HG03342 (cell line): ENCODE results near the gene PCK1.
"Not testable (repeated sequence)": the region's sequence is repeated elsewhere in the genome, so short reads cannot be mapped to it uniquely, and the experiment has no call there.

Experiments
- ATAC-seq: cut with Tn5 transposase; IDR thresholded peaks from one replicate; pipeline ENCODE4 v1.9.1; 2021; ENCODE audit warnings: mild to moderate bottlenecking, moderate library complexity; ENCODE audit not compliant: unreplicated experiment

The PCK1 gene

DNA sequence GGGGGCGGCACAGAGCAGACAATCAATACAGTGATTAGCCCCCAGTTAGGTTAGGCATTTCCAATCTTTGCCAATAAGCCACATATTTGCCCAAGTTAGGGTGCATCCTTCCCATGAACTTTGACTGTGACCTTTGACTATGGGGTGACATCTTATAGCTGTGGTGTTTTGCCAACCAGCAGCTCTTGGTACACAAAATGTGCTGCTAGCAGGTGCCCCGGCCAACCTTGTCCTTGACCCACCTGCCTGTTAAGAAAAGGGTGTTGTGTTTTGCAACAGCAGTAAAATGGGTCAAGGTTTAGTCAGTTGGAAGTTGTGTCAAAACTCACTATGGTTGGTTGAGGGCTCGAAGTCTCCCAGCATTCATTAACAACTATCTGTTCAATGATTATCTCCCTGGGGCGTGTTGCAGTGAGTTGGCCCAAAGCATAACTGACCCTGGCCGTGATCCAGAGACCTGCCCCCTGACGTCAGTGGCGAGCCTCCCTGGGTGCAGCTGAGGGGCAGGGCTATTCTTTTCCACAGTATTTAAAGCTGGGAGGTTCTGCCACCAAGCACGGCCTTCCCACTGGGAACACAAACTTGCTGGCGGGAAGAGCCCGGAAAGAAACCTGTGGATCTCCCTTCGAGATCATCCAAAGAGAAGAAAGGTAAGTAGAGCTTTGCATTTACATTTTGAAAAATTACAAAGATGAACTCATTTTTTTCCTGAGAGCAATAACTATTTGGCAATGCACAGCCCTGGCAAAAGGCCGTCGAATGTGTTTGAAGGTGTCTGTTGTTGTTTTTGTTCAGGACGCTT, at the start of gene PCK1:
Gene PCK1 (plus strand): TSS at position 557 of the 802 bp plus-strand sequence. CDS start 302 bp downstream, outside the sequence.
- no peak for ATAC-seq

DNA sequence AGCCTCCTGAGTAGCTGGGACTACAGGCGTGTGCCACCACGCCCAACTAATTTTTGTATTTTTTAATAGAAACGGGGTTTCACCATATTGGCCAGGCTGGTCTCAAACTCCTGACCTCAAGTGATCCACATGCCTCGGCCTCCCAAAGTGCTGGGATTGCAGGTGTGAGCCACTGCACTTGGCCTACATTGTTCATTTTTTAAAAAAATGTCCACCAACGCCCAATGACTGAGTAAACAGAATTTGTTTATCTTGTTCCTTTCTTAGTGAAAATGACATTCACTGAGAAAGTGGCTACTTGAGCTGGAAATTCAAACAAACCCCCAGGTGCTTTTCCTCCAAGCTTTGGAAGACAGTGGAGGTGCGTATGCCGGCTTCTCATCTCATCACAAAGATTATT, 49.2 kb upstream of the PCK1 start:
- not testable (repeated sequence) for ATAC-seq

DNA sequence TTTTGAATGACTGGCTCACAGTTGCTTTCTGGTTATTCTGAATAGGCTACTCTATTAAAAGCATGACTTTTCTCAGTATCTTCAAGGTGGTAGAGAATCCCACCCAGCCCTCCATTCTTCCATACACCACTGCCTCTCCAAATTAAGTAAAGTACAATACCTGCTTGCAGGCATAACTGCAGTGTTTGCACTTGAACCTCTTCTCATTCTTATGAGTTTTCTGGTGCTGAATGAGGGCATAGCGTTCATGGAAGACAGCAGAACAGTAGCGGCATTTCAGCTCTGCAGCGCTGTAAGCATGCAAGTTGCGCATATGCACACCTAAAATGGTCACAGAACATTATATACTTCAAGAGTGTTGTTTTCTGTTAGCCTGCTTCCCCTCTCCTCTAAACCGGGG, 48.5 kb upstream of the PCK1 start:
- ATAC-seq = no peak

DNA sequence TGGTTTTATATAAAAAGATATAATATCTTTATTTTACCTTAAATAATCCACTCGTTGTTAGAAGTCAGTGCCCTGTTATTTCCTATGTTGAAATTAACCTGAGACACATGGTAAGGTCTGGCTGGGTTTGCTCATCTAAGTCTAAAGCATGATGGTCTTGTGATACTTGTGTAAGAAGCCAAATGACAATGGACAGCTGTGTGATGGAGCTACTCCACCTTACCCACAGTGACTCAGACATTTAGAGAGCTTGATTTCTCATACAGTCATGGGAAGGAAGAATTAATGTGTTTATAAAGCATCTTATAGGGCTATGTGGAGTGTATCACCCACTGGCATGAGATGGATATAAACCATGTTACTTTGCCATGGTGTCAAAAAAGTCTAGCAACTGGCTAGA, 47.7 kb upstream of the PCK1 start:
- no peak for ATAC-seq

DNA sequence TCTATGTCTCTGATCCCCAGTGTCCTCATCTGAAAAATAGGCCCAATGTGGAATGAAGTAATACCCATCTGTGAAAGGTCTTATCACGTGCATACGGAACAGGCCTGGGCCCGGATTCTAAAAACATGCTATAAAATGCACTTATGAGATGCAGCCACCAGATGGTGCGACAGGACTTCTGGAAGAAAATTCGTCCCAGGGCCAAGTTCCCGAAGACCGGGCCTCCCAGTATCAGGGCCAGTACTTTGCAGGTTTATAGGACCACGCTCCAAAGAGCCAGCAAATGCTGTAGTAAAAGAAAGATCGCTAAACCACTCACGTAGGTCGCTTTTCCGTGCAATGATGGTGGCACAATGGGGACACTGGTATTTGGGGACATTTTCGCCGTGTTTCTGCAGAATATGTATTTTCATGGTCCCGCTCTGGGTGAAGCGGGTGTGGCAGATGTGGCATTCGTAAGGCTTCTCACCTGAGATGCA, 46.6 kb upstream of the PCK1 start:
- ATAC-seq = no peak

DNA sequence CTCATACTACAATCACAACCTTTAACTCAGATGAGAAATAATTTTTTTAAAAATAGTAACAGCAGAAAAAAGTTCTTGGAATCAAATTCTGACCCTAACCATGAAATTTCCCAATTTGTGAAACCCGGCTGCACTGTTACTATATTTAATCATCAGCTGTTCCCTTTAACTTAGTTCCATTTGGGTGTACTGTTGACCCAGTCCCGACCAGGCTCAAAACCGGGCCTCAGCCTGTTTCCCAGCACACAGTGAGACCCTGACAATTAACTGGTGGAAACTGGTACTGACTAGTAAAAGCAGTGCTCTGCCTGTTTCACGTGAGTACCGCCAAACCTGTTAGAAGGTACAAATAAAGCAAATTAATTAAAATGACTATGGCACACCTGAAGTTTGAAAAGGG, 43.0 kb upstream of the PCK1 start:
- ATAC-seq = no peak

DNA sequence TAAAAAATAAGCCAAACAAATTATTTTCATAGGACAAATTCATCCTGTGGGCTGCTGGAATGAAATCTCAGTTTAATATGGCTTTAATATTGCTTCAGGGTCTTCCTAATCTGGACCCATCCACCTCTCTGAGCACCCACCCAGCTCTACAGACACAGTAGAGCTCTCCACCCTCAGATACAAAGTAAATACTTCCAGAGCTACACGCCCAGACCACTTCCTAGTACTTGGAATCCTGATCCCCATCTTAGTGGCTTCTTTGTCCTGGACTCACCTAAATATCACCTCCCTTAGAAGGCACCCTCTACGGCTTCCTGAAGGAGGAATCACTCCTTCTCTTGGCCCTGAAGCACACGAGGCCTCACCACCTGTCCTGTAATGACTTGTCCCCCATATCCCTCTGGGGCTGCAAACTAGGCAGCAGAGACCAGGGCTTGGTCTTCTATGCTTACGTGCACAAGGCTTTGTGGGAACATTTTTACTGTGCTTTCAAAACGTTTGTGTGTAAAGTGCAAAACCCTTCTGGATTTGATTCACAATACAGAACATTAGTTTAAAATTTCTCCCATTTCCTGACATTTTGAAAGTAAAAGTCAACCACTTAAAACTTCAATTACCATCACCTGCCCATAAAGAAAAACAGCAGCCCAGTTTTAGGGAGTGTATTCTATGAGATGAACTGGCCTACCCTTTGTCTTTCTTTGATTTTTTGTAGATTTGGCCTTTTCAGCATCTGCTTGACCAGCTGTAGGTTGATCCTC, 38.4 kb upstream of the PCK1 start:
- ATAC-seq = no peak

DNA sequence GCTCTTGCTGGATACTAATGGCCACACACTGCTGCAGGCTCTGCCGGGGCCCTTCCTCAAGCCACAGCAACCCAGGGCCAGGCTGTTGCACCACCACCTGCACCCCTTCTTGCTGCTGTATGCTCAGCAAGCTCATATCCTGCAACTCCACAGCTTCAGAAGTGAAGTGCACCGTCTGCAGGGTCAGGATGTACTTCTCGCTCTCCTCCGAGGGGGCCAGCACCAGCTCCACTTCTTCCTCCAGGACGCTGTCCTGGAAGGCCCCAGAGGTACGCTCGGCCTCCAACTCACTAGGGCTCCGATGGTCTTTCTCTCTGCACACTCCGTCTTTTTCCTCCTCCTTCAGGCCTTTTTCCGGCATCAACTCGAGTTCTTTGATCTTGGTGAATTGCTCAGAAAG, 37.1 kb upstream of the PCK1 start:
- ATAC-seq = no peak

DNA sequence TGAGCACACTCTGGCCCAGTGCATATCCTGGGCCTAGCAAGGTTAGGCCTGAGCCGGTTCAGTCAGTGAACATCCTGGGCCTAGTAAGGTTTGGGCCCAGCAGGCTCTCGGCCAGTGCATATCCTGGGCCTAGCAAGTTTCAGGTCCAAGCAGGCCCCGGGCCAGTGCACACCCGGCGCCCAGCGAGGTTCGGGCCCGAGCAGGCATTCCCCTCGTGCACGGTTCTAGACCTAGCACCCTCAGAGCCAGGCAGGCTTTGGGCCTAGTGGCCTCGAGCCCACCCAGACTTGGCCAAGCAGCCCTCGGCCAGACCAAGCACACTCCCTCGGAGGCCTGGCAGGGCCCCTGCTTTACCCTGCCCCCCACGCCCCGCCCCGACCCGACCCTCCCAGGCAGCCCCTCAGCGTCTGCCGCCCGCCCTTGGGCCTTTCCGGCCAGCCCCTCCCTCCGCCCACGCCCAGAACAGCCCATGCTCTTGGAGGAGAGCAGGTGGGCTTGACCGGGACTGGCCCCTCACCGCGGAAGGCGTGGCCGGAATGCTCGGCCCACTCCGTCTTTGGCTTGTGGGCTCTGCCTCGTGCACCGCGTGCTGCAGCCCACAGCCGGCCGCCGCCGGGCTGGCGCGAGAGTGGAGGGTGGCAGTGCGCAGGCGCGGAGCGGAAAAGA, 36.3 kb upstream of the PCK1 start, which contains the start of gene CTCFL:
Gene CTCFL (minus strand): TSS at position 630 of the 666 bp plus-strand sequence. CDS start 935 bp downstream, outside the sequence.
- no peak for ATAC-seq

DNA sequence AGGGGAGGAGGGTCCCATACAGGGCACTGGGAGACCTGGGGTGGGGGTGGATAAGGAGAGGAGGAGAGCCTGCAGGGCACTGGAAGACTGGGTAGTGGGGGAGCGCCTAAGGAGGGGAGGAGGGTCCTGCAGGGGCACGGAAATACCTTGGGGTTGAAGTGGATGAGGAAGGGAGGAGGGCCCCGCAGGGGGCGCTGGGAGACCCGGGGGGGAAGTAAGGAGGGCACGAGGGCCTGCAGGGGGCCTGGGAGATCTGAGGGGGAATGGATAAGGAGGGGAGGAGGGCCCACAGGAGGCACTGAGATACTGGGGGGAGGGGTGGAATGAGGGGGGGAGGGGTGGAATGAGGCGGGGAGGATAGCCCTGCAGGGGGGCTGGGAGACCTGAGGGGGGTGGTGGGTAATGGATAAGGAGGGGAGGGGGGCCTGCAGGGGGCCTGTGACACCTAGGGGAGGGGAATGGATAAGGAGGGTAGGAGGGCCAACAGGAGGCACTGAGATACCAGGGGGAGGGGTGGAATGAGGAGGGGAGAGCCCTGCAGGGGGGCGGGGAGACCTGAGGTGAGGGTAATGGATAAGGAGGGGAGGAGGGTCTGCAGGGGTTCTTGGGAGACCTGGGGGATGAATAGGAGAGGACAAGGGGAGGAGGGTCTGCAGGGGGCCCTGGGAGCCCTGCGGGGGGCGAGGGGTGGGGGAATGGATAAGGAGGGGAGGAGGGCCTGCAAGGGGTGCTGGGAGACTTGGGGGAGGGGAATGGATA, 35.4 kb upstream of the PCK1 start:
- ATAC-seq = no peak

DNA sequence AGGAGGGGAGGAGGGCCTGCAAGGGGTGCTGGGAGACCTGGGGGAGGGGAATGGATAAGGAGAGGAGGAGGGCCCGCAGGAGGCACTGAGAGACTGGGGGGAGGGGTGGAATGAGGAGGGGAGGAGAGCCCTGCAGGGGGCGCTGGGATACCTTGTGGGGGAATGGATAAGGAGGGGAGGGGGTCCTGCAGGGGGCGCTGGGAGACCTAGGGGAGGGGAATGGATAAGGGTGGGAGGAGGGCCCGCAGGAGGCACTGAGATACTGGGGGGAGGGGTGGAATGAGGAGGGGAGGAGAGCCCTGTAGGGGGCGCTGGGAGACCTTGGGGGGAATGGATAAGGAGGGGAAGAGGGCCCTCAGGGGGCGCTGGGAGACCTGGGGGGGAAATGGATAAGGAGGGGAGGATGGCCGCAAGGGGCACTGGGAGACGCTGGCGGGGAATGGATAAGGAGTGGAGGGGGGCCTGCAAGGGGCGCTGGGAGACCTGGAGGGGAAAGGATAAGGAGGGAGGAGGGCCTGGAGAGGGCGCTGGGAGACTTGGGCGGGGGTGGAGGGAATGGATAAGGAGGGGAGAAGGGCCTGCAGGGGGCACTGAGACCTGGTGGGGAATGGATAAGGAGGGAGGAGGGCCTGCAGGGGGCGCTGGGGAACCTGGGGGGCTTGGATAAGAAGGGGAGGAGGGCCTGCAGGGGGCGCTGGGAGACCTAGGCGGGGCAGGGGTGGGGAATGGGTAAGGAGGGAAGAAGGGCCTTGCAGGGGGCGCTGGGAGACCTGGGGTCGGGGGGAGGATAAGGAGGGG, 34.6 kb upstream of the PCK1 start:
- no peak for ATAC-seq

DNA sequence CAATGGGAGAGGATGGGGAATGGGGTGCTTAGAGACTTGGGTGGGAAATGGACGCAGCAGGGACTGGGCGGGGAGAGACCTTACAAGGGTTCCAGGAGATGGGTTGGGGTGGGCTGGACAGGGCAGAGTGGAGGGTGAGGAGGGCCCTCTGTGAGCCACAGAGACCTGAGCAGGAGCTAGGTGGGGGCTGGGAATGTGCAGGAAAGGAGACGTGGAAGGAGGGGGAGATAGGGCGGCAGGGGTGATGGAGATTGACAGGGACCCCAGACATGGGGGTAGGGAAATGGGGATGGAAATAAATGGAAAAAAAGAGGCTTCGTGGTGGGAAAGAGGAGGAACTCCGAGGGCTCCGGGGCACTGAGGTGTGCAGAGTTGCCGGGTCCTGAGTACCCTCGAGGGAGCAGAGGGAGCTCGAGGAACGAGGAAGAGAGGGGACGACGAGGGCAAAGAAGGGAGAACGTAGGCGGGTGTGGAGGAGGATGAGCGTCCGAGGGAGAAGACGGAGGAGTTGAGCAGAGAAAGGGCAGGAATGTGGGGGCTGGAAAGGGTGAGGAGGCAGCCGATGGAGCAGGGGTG, 33.9 kb upstream of the PCK1 start:
- no peak for ATAC-seq

DNA sequence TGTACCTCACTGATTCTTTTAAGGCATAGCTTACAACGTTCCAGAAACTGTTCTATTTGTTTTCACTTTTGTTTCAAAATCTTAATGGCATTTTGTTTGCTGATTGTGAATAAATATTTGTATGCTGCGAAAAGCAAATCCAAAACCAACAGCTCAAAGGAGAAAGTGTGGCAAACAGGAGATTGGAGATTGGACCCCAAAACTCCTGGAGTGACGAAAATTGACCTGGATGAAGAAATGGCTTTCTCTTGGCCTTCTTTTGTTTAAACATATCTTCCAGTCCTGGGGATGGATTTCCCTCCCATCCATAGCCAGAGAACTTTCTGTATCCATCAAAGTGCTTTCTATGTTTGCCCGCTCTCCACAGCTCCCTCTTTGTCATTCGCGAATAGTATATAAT, 33.2 kb upstream of the PCK1 start:
- no peak for ATAC-seq

DNA sequence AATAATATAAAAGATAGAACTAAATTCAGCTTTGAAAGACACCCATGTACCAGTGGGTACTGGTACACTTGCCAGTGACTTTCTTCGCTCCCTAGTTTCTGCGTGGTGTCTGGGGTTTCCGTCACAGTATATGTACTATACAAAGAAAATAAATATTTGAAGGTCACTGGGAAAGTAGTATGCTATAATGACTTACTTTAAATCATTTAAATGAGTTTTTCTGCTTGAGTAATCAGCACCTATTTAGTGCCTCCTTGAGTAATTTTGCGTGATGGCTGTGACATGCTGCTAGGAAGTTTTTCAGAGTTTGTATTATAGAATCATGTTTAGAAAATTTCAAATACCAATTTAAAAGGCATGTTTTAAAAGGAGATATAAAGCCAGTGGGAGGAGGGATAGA, 32.8 kb upstream of the PCK1 start:
- no peak for ATAC-seq

DNA sequence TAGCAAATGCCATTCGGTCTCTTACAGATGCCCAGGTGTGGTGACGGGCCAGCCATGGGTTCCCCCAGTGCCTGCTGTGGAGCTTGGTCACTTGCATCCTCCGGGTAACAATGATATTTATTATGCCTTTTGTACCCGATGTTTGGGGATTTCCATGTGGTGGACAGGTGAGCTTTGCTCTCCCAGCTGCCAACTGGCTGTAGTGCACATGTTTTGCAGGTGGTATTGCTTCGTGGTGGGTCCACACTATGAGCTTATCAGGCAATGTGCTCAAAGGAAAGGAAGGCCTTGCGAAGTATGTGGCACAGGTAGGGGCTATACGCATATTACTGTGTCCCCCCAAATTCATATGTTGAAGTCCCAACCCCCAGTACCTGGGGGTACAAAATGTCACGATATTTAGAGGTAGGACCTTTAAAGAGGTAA, 31.7 kb upstream of the PCK1 start:
- no peak for ATAC-seq

DNA sequence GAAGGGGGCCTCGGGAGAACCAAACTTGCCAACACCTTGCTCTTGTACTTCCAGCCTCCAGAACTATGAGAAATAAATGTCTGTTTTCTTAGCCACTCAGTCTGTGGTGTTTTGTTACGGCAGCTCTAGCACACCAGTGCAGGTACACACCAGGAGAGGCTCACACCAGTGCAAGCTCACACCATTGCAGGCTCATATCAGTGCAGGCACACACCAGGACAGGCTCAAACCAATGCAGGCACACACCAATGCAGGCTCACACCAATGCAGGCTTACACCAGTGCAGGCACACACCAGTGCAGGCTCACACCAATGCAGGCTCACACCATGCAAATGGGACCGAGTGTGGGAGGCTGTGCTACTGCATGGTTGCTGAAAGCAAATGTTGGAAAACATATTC, 31.1 kb upstream of the PCK1 start:
- ATAC-seq = no peak

DNA sequence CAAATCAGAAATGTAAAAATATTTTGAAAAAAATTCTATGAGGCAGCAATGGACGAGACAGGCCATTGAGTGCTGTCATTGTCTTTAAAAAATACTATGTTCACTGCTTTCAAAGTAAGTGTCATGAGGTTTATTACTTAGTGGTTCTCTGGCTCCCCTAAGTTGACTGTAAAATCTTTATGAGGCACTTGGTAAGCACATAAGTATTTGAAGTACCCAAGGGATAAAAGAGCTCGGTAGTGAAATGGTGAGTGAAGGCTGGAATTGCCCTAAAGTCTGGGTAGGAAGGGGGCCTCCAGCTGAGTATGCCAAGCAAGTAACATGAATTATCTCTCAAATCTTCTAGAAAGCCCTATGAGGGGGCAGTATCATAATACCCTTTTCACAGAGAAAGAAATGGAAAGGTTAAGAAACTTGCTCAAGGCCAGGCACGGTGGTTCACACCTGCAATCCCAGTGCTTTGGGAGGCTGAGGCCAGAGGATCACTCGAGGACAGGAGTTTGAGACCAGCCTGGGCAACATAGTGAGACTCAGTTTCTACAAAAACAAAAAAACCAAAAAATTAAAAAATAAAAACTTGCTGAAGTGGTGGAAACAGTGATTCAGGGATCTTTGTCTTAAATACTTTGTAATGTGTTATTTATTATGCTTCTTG, 30.5 kb upstream of the PCK1 start:
- ATAC-seq = no peak

DNA sequence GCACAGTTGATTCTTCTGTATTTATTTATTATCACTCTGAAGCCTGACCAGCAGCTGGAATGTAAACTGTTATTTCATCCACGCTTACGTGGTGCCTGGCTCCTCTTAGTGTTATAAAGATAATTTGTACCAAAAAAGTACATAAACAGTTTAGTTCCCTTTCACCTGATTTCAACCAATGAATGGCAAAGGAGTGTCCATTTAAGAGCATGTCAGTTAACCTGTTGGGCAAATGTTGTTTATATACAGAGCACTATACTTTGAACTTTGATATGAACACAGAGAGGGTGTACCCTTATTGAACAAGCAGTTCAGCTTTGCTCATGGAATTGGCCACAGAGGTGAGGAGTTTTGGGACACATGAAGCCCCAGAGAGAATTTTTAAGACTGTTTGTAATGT, 28.8 kb upstream of the PCK1 start:
- no peak for ATAC-seq

DNA sequence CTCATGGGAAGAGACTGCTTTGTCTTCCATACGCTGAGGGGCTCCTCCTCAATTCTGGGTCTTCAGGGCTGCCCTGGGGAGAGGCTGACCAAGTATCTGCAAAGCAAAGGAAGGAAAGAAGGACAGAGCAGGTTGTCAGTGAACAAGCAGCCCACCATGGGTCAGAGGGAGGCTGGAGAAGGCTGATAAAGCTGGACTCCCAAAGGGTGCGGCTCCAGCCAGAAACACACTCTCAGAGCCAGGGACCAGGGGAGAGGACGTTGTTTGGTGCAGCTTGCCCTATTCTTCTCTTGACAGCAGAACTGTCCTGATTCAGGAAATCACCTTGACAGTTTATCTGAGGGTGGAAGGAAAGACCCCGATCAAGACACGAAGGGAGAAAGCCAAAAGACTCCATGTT, 25.6 kb upstream of the PCK1 start:
- ATAC-seq = no peak
